A549 (cell line): Measurements from ENCODE around the gene HS3ST5. TPM values are rescaled to one million over a fixed set of nuclear protein-coding genes. Genes with fewer than 3 reads are reported as not detected.

Experiments used
- ATAC-seq, 2 experiments: fragments of 200-7000 bp in 1 of 2; fragments of >200 bp in 1 of 2; cut with Nextera tagmentation in 1 of 2; cut with Tn5 transposase in 1 of 2; 3 replicates each; pipeline versions ENCODE4 v1.8.0 to v1.9.1; 2018 to 2020; ENCODE audit warnings: mild to moderate bottlenecking in 1 of 2, moderate library complexity in 1 of 2
- CTCF ChIA-PET: fragments of 300-600 bp; sonication (Branson Sonifier 250); formaldehyde crosslinking; extraction: SDS; loops from one replicate; lab custom pipeline; 2021; ENCODE audit warnings: antibody characterized with exemption, inconsistent platforms; lab: Yijun Ruan, JAX
- POLR2A ChIA-PET: fragments of 350-600 bp; formaldehyde crosslinking; extraction: SDS; loops from one replicate; lab custom pipeline; 2021; ENCODE audit warnings: antibody characterized with exemption, inconsistent platforms; lab: Yijun Ruan, JAX
- DNase-seq, 2 experiments: peaks; one replicate each; pipeline versions ENCODE4 v3.0.0 to v3.0.0-alpha.2; 2011 to 2016; ENCODE audit warnings: low read depth in 1 of 2, low spot score in 1 of 2
- FAIRE-seq: peaks from 2 replicates; lab custom pipeline; 2011; peaks lifted over from hg19 to GRCh38; lab: Jason Lieb, UNC
- H3K27ac ChIP-seq, 2 experiments: fragments of >200 bp; sonication (Bioruptor Twin); formaldehyde crosslinking; 3 replicates each; pipeline ENCODE4 v1.5.1; 2016 to 2017
- H3K4me1 ChIP-seq: fragments of >200 bp; sonication (Bioruptor Twin); formaldehyde crosslinking; 3 replicates; pipeline ENCODE4 v1.6.1; 2016
- H3K4me2 ChIP-seq: fragments of >200 bp; sonication (Bioruptor Twin); formaldehyde crosslinking; 3 replicates; pipeline ENCODE4 v1.6.1; 2016
- H3K4me3 ChIP-seq: fragments of >200 bp; sonication (Bioruptor Twin); formaldehyde crosslinking; 3 replicates; pipeline ENCODE4 v1.5.1; 2016
- H3K9me3 ChIP-seq: fragments of >200 bp; sonication (Bioruptor Twin); formaldehyde crosslinking; 3 replicates; pipeline ENCODE4 v1.6.1; 2016
- BHLHE40 ChIP-seq: IDR thresholded peaks from 2 replicates; pipeline ENCODE4 v1.6.1; 2012; ENCODE audit warnings: low read depth, low read length, inconsistent platforms
- CHD4 ChIP-seq: fragments of 200-600 bp; sonication (generic); IDR thresholded peaks from 2 replicates; pipeline ENCODE4 v1.6.1; 2016; ENCODE audit warnings: antibody characterized with exemption, mild to moderate bottlenecking, borderline replicate concordance
- EHF ChIP-seq: fragments of 250-450 bp; sonication (Bioruptor Pico); IDR thresholded peaks from 2 replicates; pipeline ENCODE4 v1.5.0; 2020; ENCODE audit warnings: mild to moderate bottlenecking
- EHMT2 ChIP-seq: fragments of 200-600 bp; sonication (generic); IDR thresholded peaks from 2 replicates; pipeline ENCODE4 v1.6.1; 2016; ENCODE audit warnings: antibody characterized with exemption, low read depth, mild to moderate bottlenecking, moderate library complexity
- EP300 ChIP-seq, 2 experiments: fragments of >200 bp; sonication (Bioruptor Twin); formaldehyde crosslinking; IDR thresholded peaks; 2 replicates in 1 of 2; 3 replicates in 1 of 2; pipeline ENCODE4 v1.6.1; 2016 to 2017
- ESRRA ChIP-seq: fragments of 150-350 bp; IDR thresholded peaks from 2 replicates; pipeline ENCODE4 v1.6.1; 2014; ENCODE audit warnings: mild to moderate bottlenecking, low read length, borderline replicate concordance
- FOSB ChIP-seq: fragments of 250-450 bp; sonication (Bioruptor Pico); IDR thresholded peaks from 2 replicates; pipeline ENCODE4 v1.5.0; 2020; ENCODE audit warnings: mild to moderate bottlenecking, moderate library complexity
- GATA3 ChIP-seq: IDR thresholded peaks from 2 replicates; pipeline ENCODE4 v1.6.1; 2012; ENCODE audit warnings: borderline replicate concordance
- HOXB13 ChIP-seq: fragments of 250-450 bp; sonication (Bioruptor Pico); IDR thresholded peaks from 2 replicates; pipeline ENCODE4 v1.5.0; 2020; ENCODE audit warnings: low read depth, mild to moderate bottlenecking, moderate library complexity
- JUN ChIP-seq, 2 experiments: fragments of >200 bp; sonication (Bioruptor Twin); formaldehyde crosslinking; IDR thresholded peaks; 2 replicates in 1 of 2; 3 replicates in 1 of 2; pipeline ENCODE4 v1.6.1; 2016 to 2017
- JUNB ChIP-seq: fragments of >200 bp; sonication (Bioruptor Twin); formaldehyde crosslinking; IDR thresholded peaks from 2 replicates; pipeline ENCODE4 v1.6.1; 2016
- KDM5A ChIP-seq: fragments of 200-600 bp; sonication (generic); IDR thresholded peaks from 2 replicates; pipeline ENCODE4 v1.6.1; 2016; ENCODE audit warnings: antibody characterized with exemption, mild to moderate bottlenecking
- MAFK ChIP-seq: fragments of 450-650 bp; IDR thresholded peaks from 2 replicates; pipeline ENCODE4 v1.6.1; 2014; ENCODE audit not compliant: partially characterized antibody
- MAZ ChIP-seq: fragments of 150-350 bp; IDR thresholded peaks from 2 replicates; pipeline ENCODE4 v1.6.1; 2014; ENCODE audit warnings: antibody characterized with exemption, low read depth, low read length, borderline replicate concordance
- MYC ChIP-seq: IDR thresholded peaks from 2 replicates; pipeline ENCODE4 v1.6.1; 2012; ENCODE audit warnings: mild to moderate bottlenecking, inconsistent platforms, low read length, improper control_type of control experiment, borderline replicate concordance
- NFE2L2 ChIP-seq: fragments of 150-350 bp; conservative IDR thresholded peaks from 2 replicates; pipeline ENCODE4 v1.6.1; 2014; ENCODE audit warnings: low read length
- NR3C1 ChIP-seq: fragments of >200 bp; sonication (Bioruptor Twin); formaldehyde crosslinking; IDR thresholded peaks from 3 replicates; pipeline ENCODE4 v1.6.1; 2017
- PHF8 ChIP-seq: fragments of 200-600 bp; sonication (generic); IDR thresholded peaks from 2 replicates; pipeline ENCODE4 v1.6.1; 2016; ENCODE audit warnings: low read depth, mild to moderate bottlenecking, antibody characterized with exemption, moderate library complexity, borderline replicate concordance
- POLR2A ChIP-seq: IDR thresholded peaks from 2 replicates; pipeline ENCODE4 v1.6.1; 2012; ENCODE audit warnings: mild to moderate bottlenecking, low read length
- POLR2AphosphoS2 ChIP-seq: conservative IDR thresholded peaks from 2 replicates; pipeline ENCODE4 v1.6.1; 2012; ENCODE audit warnings: low read length, improper control_type of control experiment, inconsistent platforms
- RNF2 ChIP-seq: fragments of 200-600 bp; sonication (generic); IDR thresholded peaks from 2 replicates; pipeline ENCODE4 v1.6.1; 2016; ENCODE audit warnings: low read depth, mild to moderate bottlenecking, antibody characterized with exemption, moderate library complexity, borderline replicate concordance
- TFCP2L1 ChIP-seq: fragments of 250-450 bp; sonication (Bioruptor Pico); IDR thresholded peaks from 2 replicates; pipeline ENCODE4 v1.5.0; 2021; ENCODE audit warnings: mild to moderate bottlenecking
- ZFP36 ChIP-seq: fragments of 450-650 bp; IDR thresholded peaks from 2 replicates; pipeline ENCODE4 v1.6.1; 2014; ENCODE audit warnings: borderline replicate concordance; ENCODE audit not compliant: partially characterized antibody
- ZNF302 ChIP-seq: fragments of 250-450 bp; sonication (Bioruptor Pico); IDR thresholded peaks from 2 replicates; pipeline ENCODE4 v1.9.0; 2021; ENCODE audit warnings: inconsistent platforms, mild to moderate bottlenecking, moderate library complexity
- ZSCAN20 ChIP-seq: fragments of 250-450 bp; sonication (Bioruptor Pico); IDR thresholded peaks from 2 replicates; pipeline ENCODE4 v1.8.0; 2022; ENCODE audit warnings: mild to moderate bottlenecking, moderate library complexity
- WGBS: methylation state at CpG from one replicate; pipeline ENCODE4 v1.1.6; 2017; ENCODE audit errors: missing lambda C conversion rate; 5-methylcytosine and 5-hydroxymethylcytosine counted together
- polyA plus RNA-seq, 4 experiments: library from polyadenylated mRNA; depleted of rRNA in 3 of 4; stranded (reverse); fragments of >200 nt; fragmentation: RNase III in 1 of 4; extraction: RNeasy Plus Mini Kit Qiagen cat#74134 plus additional on column Dnase treatment in 1 of 4; gene quantifications; 2 replicates in 3 of 4; 3 replicates in 1 of 4; pipeline ENCODE4 v1.2.3, GENCODE V29; 2011 to 2017
- TF ChIP-seq, protein P1 (sequence below): fragments of 150-350 bp; IDR thresholded peaks from 2 replicates; pipeline ENCODE4 v1.6.1; 2014; ENCODE audit warnings: low read depth, mild to moderate bottlenecking, low read length
- TF ChIP-seq, protein P2 (sequence below): fragments of 450-650 bp; IDR thresholded peaks from 2 replicates; pipeline ENCODE4 v1.6.1; 2014; ENCODE audit warnings: antibody characterized with exemption
- TF ChIP-seq, protein P3 (sequence below): fragments of >200 bp; sonication (Bioruptor Twin); formaldehyde crosslinking; IDR thresholded peaks from 3 replicates; pipeline ENCODE4 v1.6.1; 2016
- TF ChIP-seq, protein P4 (sequence below): fragments of >200 bp; sonication (Bioruptor Twin); formaldehyde crosslinking; IDR thresholded peaks from 3 replicates; pipeline ENCODE4 v1.5.1; 2016
- TF ChIP-seq, protein P5 (sequence below): fragments of >200 bp; sonication (Bioruptor Twin); formaldehyde crosslinking; IDR thresholded peaks from 2 replicates; pipeline ENCODE4 v1.6.1; 2016

HS3ST5 gene
- polyA plus RNA-seq, 2 of the 4 experiments (the other 2 are of a cell fraction), result not detected

DNA sequence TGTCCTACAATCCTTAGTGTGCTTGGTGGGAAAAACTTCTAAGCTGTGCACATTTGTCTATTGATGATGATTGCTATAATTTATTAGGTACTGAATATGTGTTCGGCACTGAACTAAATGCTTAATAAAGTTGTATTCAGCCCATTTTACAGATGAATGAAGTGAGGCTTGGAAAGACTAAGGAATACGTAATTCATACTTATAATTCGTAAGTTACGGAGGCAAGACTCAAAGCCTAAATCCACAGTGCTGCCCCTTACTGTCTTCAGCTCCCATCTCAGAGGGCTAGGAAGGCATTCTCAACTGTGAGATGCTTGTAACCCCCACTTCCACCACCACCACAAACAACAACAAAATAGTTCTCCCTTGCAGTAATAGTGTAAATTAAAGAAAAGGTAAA lies 171.3 kb downstream of the HS3ST5 start:
- Histone ChIP-seq H3K9me3 (no peaks in the 10 kb centered on the region), H3K4me3 (no peak overlapping the region), H3K4me1 (no peaks in the 10 kb centered on the region), H3K27ac (no peak overlapping the region), H3K4me2 (no peak overlapping the region)
- ChIA-PET CTCF (interaction anchor here (1.4 kb wide), 1 partner anchor 27 kb away, joined by 3 read pairs; no protein-coding TSS in a partner anchor), POLR2A (no interaction called here)
- TF ChIP-seq FOSB (CRISPR knock-in tag) (no peak), HOXB13 (CRISPR knock-in tag) (no peak), POLR2A (no peak), MYC (no peak), GATA3 (no peak), ZSCAN20 (CRISPR knock-in tag) (no peak), NFE2L2 (no peak), CHD4 (no peak), TFCP2L1 (CRISPR knock-in tag) (no peak), MAFK (no peak), EP300 (IDR thresholded peaks at IDR 0.05) (no peak)
- TF ChIP-seq, protein P1, sequence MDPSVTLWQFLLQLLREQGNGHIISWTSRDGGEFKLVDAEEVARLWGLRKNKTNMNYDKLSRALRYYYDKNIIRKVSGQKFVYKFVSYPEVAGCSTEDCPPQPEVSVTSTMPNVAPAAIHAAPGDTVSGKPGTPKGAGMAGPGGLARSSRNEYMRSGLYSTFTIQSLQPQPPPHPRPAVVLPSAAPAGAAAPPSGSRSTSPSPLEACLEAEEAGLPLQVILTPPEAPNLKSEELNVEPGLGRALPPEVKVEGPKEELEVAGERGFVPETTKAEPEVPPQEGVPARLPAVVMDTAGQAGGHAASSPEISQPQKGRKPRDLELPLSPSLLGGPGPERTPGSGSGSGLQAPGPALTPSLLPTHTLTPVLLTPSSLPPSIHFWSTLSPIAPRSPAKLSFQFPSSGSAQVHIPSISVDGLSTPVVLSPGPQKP, result no peak
- FAIRE-seq (no peak), DNase-seq (no peak), ATAC-seq (no peak)
- WGBS, result 47% methylated on average over 4 of the region's 4 CpGs

DNA sequence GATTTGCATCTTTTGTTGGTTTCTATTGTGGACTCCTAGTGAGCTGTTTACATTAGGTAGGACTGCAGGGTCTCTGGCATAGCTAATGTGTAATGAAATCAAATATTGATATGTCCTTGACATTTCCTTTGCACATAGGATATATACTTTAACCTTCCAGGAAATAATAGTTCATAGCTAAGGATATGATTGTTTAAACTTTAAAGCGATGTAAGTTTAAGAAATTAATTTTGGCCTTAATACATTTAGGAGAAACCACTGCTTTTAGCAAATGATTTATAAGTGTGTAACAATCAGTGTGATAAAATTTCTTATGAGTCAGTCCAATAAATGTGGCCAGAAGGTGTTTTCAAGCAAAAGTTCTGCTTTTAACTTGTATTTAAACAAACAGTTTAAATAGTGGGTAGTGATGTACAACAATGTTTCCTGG lies 171.8 kb downstream of the HS3ST5 start:
- FAIRE-seq (no peak), ATAC-seq (no peak), DNase-seq (no peak)
- Histone ChIP-seq H3K4me1 (no peaks in the 10 kb centered on the region), H3K4me3 (no peak overlapping the region), H3K4me2 (no peak overlapping the region), H3K9me3 (no peaks in the 10 kb centered on the region), H3K27ac (no peak overlapping the region)
- ChIA-PET CTCF (interaction anchor here (1.3 kb wide), 1 partner anchor 25 kb away, joined by 3 read pairs; no protein-coding TSS in a partner anchor), POLR2A (no interaction called here)
- 48% methylated on average over 1 of the region's 1 CpG for WGBS
- no peak for TF ChIP-seq ZSCAN20 (CRISPR knock-in tag)
- TF ChIP-seq EHMT2, result no peak
- no peak for TF ChIP-seq ESRRA
- TF ChIP-seq, protein P2, sequence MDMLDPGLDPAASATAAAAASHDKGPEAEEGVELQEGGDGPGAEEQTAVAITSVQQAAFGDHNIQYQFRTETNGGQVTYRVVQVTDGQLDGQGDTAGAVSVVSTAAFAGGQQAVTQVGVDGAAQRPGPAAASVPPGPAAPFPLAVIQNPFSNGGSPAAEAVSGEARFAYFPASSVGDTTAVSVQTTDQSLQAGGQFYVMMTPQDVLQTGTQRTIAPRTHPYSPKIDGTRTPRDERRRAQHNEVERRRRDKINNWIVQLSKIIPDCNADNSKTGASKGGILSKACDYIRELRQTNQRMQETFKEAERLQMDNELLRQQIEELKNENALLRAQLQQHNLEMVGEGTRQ, result no peak
- no peak for TF ChIP-seq EP300 (IDR thresholded peaks at IDR 0.05)

DNA sequence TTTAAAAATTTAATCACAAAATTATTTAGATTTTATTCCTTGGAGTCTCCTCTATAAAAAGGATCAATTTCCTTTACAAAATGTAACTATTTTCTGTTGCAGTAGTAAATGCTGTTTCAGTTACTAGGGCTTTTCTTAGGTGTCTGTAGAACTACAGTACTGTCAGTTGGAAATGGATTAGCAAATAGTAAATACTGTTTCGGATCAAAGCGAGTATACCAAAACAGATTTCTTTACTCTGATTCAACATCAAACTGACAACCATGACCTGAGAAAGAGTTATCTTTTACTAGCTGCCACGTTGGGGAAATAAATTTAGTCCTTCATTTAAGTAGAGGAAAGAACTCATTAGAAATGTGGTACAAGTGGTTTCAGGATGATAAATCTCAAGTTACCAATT lies 172.5 kb downstream of the HS3ST5 start:
- no peak for FAIRE-seq
- H3K4me1 ChIP-seq, result no peaks in the 10 kb centered on the region
- ChIA-PET CTCF (interaction anchor here (1.3 kb wide), 1 partner anchor 26 kb away, joined by 3 read pairs; no protein-coding TSS in a partner anchor), POLR2A (no interaction called here)
- ATAC-seq, result no peak
- no peak overlapping the region for H3K27ac ChIP-seq
- TF ChIP-seq ZFP36 (no peak), JUN (IDR thresholded peaks at IDR 0.05) (no peak), BHLHE40 (no peak), POLR2A (no peak), EP300 (IDR thresholded peaks at IDR 0.05) (no peak), MAZ (no peak), POLR2AphosphoS2 (no peak), KDM5A (no peak), RNF2 (no peak), HOXB13 (CRISPR knock-in tag) (no peak), MAFK (no peak), PHF8 (no peak), JUNB (no peak), ZNF302 (CRISPR knock-in tag) (no peak), EHF (no peak), NR3C1 (no peak), MYC (no peak)
- TF ChIP-seq, protein P3, sequence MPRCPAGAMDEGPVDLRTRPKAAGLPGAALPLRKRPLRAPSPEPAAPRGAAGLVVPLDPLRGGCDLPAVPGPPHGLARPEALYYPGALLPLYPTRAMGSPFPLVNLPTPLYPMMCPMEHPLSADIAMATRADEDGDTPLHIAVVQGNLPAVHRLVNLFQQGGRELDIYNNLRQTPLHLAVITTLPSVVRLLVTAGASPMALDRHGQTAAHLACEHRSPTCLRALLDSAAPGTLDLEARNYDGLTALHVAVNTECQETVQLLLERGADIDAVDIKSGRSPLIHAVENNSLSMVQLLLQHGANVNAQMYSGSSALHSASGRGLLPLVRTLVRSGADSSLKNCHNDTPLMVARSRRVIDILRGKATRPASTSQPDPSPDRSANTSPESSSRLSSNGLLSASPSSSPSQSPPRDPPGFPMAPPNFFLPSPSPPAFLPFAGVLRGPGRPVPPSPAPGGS, result no peak
- TF ChIP-seq, protein P4, sequence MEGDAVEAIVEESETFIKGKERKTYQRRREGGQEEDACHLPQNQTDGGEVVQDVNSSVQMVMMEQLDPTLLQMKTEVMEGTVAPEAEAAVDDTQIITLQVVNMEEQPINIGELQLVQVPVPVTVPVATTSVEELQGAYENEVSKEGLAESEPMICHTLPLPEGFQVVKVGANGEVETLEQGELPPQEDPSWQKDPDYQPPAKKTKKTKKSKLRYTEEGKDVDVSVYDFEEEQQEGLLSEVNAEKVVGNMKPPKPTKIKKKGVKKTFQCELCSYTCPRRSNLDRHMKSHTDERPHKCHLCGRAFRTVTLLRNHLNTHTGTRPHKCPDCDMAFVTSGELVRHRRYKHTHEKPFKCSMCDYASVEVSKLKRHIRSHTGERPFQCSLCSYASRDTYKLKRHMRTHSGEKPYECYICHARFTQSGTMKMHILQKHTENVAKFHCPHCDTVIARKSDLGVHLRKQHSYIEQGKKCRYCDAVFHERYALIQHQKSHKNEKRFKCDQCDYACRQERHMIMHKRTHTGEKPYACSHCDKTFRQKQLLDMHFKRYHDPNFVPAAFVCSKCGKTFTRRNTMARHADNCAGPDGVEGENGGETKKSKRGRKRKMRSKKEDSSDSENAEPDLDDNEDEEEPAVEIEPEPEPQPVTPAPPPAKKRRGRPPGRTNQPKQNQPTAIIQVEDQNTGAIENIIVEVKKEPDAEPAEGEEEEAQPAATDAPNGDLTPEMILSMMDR, result no peak
- TF ChIP-seq, protein P5, sequence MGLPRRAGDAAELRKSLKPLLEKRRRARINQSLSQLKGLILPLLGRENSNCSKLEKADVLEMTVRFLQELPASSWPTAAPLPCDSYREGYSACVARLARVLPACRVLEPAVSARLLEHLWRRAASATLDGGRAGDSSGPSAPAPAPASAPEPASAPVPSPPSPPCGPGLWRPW, result no peak
- WGBS, result 26% methylated on average over 3 of the region's 3 CpGs
- H3K9me3 ChIP-seq, result no peaks in the 10 kb centered on the region
- no peak overlapping the region for H3K4me2 ChIP-seq
- no peak for DNase-seq
- H3K4me3 ChIP-seq, result no peak overlapping the region
